Panc1 (cell line): ENCODE measurements around the gene C12orf75. TPM values are rescaled to one million over a fixed set of nuclear protein-coding genes. Genes with fewer than 3 reads are reported as not detected.

Source experiments
- ATAC-seq: fragments of 200-7000 bp; cut with Tn5 transposase; 2 replicates; pipeline ENCODE4 v1.9.1; 2020; ENCODE audit warnings: mild to moderate bottlenecking, moderate library complexity
- BruUV-seq: library from RNA; stranded (reverse); fragments of 400-500 nt; replicated peaks from 2 replicates; lab custom pipeline; 2021; lab: Mats Ljungman, UMichigan
- CTCF ChIA-PET: fragments of 300-600 bp; sonication (Branson Sonifier 250); formaldehyde crosslinking; loops from one replicate; lab custom pipeline; 2022; ENCODE audit warnings: antibody characterized with exemption; lab: Charles Lee
- POLR2A ChIA-PET: fragments of 300-600 bp; sonication (Branson Sonifier 250); formaldehyde crosslinking; loops from one replicate; lab custom pipeline; 2022; ENCODE audit warnings: antibody characterized with exemption; lab: Charles Lee
- DNase-seq: peaks from one replicate; pipeline ENCODE4 v3.0.0-alpha.2; 2010; ENCODE audit warnings: low read depth, low spot score
- H3K27ac ChIP-seq: 2 replicates; pipeline ENCODE4 v1.5.1; 2011; ENCODE audit warnings: mild to moderate bottlenecking, low read length, inconsistent platforms
- H3K27me3 ChIP-seq: fragments of 200-500 bp; sonication (Bioruptor generic); 2 replicates; pipeline ENCODE4 v1.6.0; 2014; ENCODE audit warnings: low read length, inconsistent platforms; ENCODE audit not compliant: control insufficient read depth, insufficient read depth
- H3K36me3 ChIP-seq: fragments of 200-500 bp; sonication (Bioruptor generic); 2 replicates; pipeline ENCODE4 v1.5.1; 2014; ENCODE audit warnings: inconsistent platforms, mild to moderate bottlenecking, low read length, moderate library complexity; ENCODE audit not compliant: control insufficient read depth, insufficient read depth
- H3K4me1 ChIP-seq: 2 replicates; pipeline ENCODE4 v1.5.1; 2011; ENCODE audit warnings: inconsistent platforms, mild to moderate bottlenecking, low read length, moderate library complexity; ENCODE audit not compliant: control insufficient read depth, insufficient read depth
- H3K4me3 ChIP-seq, 2 experiments: 2 replicates each; pipeline ENCODE4 v1.5.1; 2011 to 2012; ENCODE audit warnings: low read depth in 2 of 2, low read length in 2 of 2, mild to moderate bottlenecking in 2 of 2, inconsistent platforms in 1 of 2, moderate library complexity in 1 of 2
- H3K9me3 ChIP-seq: fragments of 200-500 bp; sonication (Bioruptor generic); 2 replicates; pipeline ENCODE4 v1.5.1; 2014; ENCODE audit warnings: low read depth, mild to moderate bottlenecking, inconsistent platforms, low read length, moderate library complexity; ENCODE audit not compliant: control insufficient read depth, insufficient read depth
- CTCF ChIP-seq: fragments of 450-650 bp; IDR thresholded peaks from 2 replicates; pipeline ENCODE4 v1.5.1; 2017; ENCODE audit warnings: mild to moderate bottlenecking
- POLR2AphosphoS5 ChIP-seq: IDR thresholded peaks from 2 replicates; pipeline ENCODE4 v1.6.1; 2012; ENCODE audit warnings: mild to moderate bottlenecking, low read depth, low read length, moderate library complexity
- REST ChIP-seq, 2 experiments: IDR thresholded peaks; 2 replicates each; pipeline ENCODE4 v1.6.1; 2011 to 2012; ENCODE audit warnings: low read depth in 2 of 2, control low read depth in 1 of 2, low read length in 1 of 2, mild to moderate bottlenecking in 1 of 2, moderate library complexity in 1 of 2; ENCODE audit not compliant: insufficient read depth in 1 of 2
- SIN3A ChIP-seq: IDR thresholded peaks from 2 replicates; pipeline ENCODE4 v1.6.1; 2012; ENCODE audit warnings: low read depth, mild to moderate bottlenecking, low read length, moderate library complexity, borderline replicate concordance; ENCODE audit not compliant: insufficient read depth
- TCF7L2 ChIP-seq: IDR thresholded peaks from 2 replicates; pipeline ENCODE4 v1.6.1; 2011; ENCODE audit warnings: mild to moderate bottlenecking, low read depth, low read length, inconsistent platforms
- in situ Hi-C: cut with HindIII; loops from 2 replicates; pipeline ENCODE4 v1.10.0; 2016; ENCODE audit warnings: low sequenced_read_pairs, low pct_unique_long_range_greater_than_20kb
- intact Hi-C: fragments of 100-400 bp; cut with micrococcal nuclease; formaldehyde crosslinking; loops from one replicate; pipeline ENCODE4 v1.10.0; 2022; ENCODE audit not compliant: unreplicated experiment
- total RNA-seq: library from RNA; stranded (reverse); gene quantifications from one replicate; pipeline ENCODE4 v1.2.1, GENCODE V29; 2021; ENCODE audit not compliant: unreplicated experiment

C12orf75 gene
- total RNA-seq, 1 experiment from 2014 or later: 132 TPM

- CTCF ChIA-PET: no interaction called here
- no TSS peak for BruUV-seq
- no peaks in the 10 kb centered on the region for H3K36me3 ChIP-seq
- ATAC-seq (no peak), DNase-seq (no peak)
- POLR2A ChIA-PET: no interaction called here
- no peaks in the 10 kb centered on the region for H3K4me1 ChIP-seq
- in situ Hi-C loops (no loop called here), intact Hi-C loops (no loop called here)
- no peaks in the 10 kb centered on the region for H3K27me3 ChIP-seq
- H3K4me3 ChIP-seq: no peak overlapping the region
- H3K9me3 ChIP-seq: peaks cover 3% of the 10 kb centered on the region; the same call in 1 of the 2 replicates
- no peak for TF ChIP-seq TCF7L2
- TF ChIP-seq SIN3A: no peak
- TF ChIP-seq REST (IDR thresholded peaks at IDR 0.05; ENCODE audit: insufficient read depth in 1 of 2, low read depth in 2 of 2, low read length in 1 of 2): no peak
- no peak for TF ChIP-seq POLR2AphosphoS5
- TF ChIP-seq CTCF: no peak
- no peak overlapping the region for H3K27ac ChIP-seq
These were observed 13.3 kb downstream of the C12orf75 start for GRCh38 chr12:105343836-105344235.

- intact Hi-C loops (no loop called here), in situ Hi-C loops (no loop called here)
- CTCF ChIA-PET: no interaction called here
- TF ChIP-seq CTCF (no peak), POLR2AphosphoS5 (no peak), SIN3A (no peak), REST (IDR thresholded peaks at IDR 0.05; ENCODE audit: insufficient read depth in 1 of 2, low read depth in 2 of 2, low read length in 1 of 2) (no peak), TCF7L2 (no peak)
- H3K36me3 ChIP-seq: no peaks in the 10 kb centered on the region
- H3K27ac ChIP-seq: no peak overlapping the region
- BruUV-seq: no TSS peak
- ATAC-seq: no peak
- no peaks in the 10 kb centered on the region for H3K9me3 ChIP-seq
- POLR2A ChIA-PET: no interaction called here
- no peak for DNase-seq
- H3K4me3 ChIP-seq: no peak overlapping the region
- no peaks in the 10 kb centered on the region for H3K27me3 ChIP-seq
- peaks cover 2% of the 10 kb centered on the region for H3K4me1 ChIP-seq
These were observed 17.0 kb downstream of the C12orf75 start for GRCh38 chr12:105347499-105347898.
